Heart left ventricle (tissue), 16 donors: Measurements from ENCODE around the gene ZDHHC18. TPM values are rescaled to one million over a fixed set of nuclear protein-coding genes. Genes with fewer than 3 reads are reported as not detected.

Source experiments
- ATAC-seq, 4 donors: fragments of 200-7000 bp; cut with Tn5 transposase; one replicate each; pipeline ENCODE4 v1.9.1; 2020 to 2022; ENCODE audit warnings: moderate library complexity in 4 of 4, mild to moderate bottlenecking in 3 of 4, moderate number of reproducible peaks in 1 of 4
- DNase-seq, 5 donors: peaks; one replicate each; pipeline ENCODE4 v3.0.0-alpha.2; 2020
- H3K27ac ChIP-seq, 12 donors: fragments of 200-600 bp; sonication (generic) in 4 of 12; one replicate each; pipeline versions ENCODE4 v1.5.0 to v1.8.0; 2016 to 2022; ENCODE audit warnings: mild to moderate bottlenecking in 2 of 12
- H3K27me3 ChIP-seq, 9 donors: fragments of 200-600 bp; sonication (generic) in 2 of 9; one replicate each; pipeline versions ENCODE4 v1.5.1 to v1.8.0; 2016 to 2022; ENCODE audit warnings: mild to moderate bottlenecking in 3 of 9
- H3K36me3 ChIP-seq, 9 donors: fragments of 200-600 bp; sonication (generic) in 2 of 9; one replicate each; pipeline versions ENCODE4 v1.5.0 to v1.8.0; 2018 to 2022; ENCODE audit warnings: mild to moderate bottlenecking in 2 of 9
- H3K4me1 ChIP-seq, 12 donors: fragments of 200-600 bp; sonication (generic) in 4 of 12; one replicate each; pipeline versions ENCODE4 v1.5.0 to v1.8.0; 2016 to 2022; ENCODE audit warnings: mild to moderate bottlenecking in 3 of 12
- H3K4me3 ChIP-seq, 12 donors: fragments of 200-600 bp; sonication (generic) in 4 of 12; one replicate each; pipeline versions ENCODE4 v1.5.0 to v1.8.0; 2017 to 2022; ENCODE audit warnings: mild to moderate bottlenecking in 9 of 12, moderate library complexity in 4 of 12
- H3K9me3 ChIP-seq, 12 donors: fragments of 200-600 bp; sonication (generic) in 4 of 12; one replicate each; pipeline versions ENCODE4 v1.5.0 to v1.8.0; 2016 to 2022; ENCODE audit warnings: mild to moderate bottlenecking in 1 of 12
- CTCF ChIP-seq, 12 donors: fragments of 200-600 bp; sonication (generic) in 4 of 12; IDR thresholded peaks; one replicate each; pipeline versions ENCODE4 v1.5.0 to v1.8.0; 2018 to 2022; ENCODE audit warnings: antibody characterized with exemption in 12 of 12, mild to moderate bottlenecking in 5 of 12
- POLR2A ChIP-seq, 2 donors: fragments of 450-650 bp; IDR thresholded peaks; one replicate each; pipeline ENCODE4 v1.6.1; 2017; ENCODE audit warnings: antibody characterized with exemption in 2 of 2, mild to moderate bottlenecking in 2 of 2, moderate library complexity in 2 of 2
- WGBS, 4 donors: extraction: QIAGEN DNeasy Blood & Tissue Kit in 2 of 4; methylation state at CpG; one replicate each; pipeline versions ENCODE4 v1.1.5 to v1.1.7; 2013 to 2018; 5-methylcytosine and 5-hydroxymethylcytosine counted together
- intact Hi-C, 10 donors: fragments of 100-400 bp; cut with DNase I; formaldehyde crosslinking; loops; one replicate each; pipeline versions ENCODE4 v1.11.1 to v1.14.2; 2022
- polyA plus RNA-seq, 2 donors: library from polyadenylated mRNA; stranded (reverse); fragments of 200-250 nt; gene quantifications; one replicate each; pipeline ENCODE4 v1.2.3, GENCODE V29; 2013
- total RNA-seq, 9 donors: library from RNA; depleted of rRNA in 2 of 9; stranded (reverse); fragments of >200 nt in 2 of 9; fragmentation: NEBNext Ultra II Directional in 3 of 9; extraction: Animal tissue kit (Norgen Biotek cat#: 25700) in 3 of 9; gene quantifications; one replicate each; pipeline versions ENCODE4 v1.1.0 to v1.2.4, GENCODE V29; 2016 to 2023
- donor health status: ischemic (EF 13 %, LVEDD 7.1; RV severe dilation, severe dysfunction).
- donor health status: healthy with polysubstance abuse.
- donor health status: DM: no; HTN: yes; CAD: no.
- donor health status: DM: no; HTN: no; CAD: no.
- donor health status: ischemic (EF 25% LVEDD 6.9; RV normal size, moderate dysfunction).
- donor health status: ischemic (EF 25% LVEDD 5.7; RV mildly dilated, moderate dysfunction).
- donor health status: healthy.
- donor health status: DM: yes; HTN: yes; CAD: no.
- donor health status: ischemic (EF 35%, LVEDD 5.7; RV mildly dilated, moderate dysfunction).
- donor health status: nonischemic (EF 11% LVEDD 7.7; RV severe dilation, severe dysfunction).
- donor health status: DM: yes; HTN: yes; CAD: no.
- donor health status: PGD.
- donor health status: ischemic (EF 29% LVEDD 5.4; RV normal size, mild dysfunction).
- donor health status: nonischemic (EF 23%, LVEDD 6.1; RV moderate dilation, normal function).

The ZDHHC18 gene
- total and polyA plus RNA-seq, 11 donors: 8.7 to 22.5 (median 12.2) TPM

- no peak for TF ChIP-seq POLR2A (IDR thresholded peaks at IDR 0.05)
- peak in 8 of 12 donors; percentile 8 to 43 (median 30) for TF ChIP-seq CTCF (IDR thresholded peaks at IDR 0.05)
- Histone ChIP-seq H3K27ac (peak overlapping the region in 1 of 12 donors; percentile 18), H3K27me3 (no peaks in the 10 kb centered on the region), H3K4me1 (peaks cover 4 to 35% (median 21%) of the 10 kb centered on the region in 12 donors), H3K9me3 (no peaks in the 10 kb centered on the region), H3K36me3 (peaks cover 3 to 85% (median 72%) of the 10 kb centered on the region in 9 donors), H3K4me3 (no peak overlapping the region)
- WGBS, 4 donors: 44 to 77% (median 60%) methylated on average over 1 of the region's 1 CpG
- peak; percentile 14 to 40 (median 29) for ATAC-seq
- intact Hi-C loops: no loop called here
- DNase-seq: no peak
Observed at GRCh38 chr1:26887125-26887524, 60.6 kb downstream of the ZDHHC18 start.

DNA sequence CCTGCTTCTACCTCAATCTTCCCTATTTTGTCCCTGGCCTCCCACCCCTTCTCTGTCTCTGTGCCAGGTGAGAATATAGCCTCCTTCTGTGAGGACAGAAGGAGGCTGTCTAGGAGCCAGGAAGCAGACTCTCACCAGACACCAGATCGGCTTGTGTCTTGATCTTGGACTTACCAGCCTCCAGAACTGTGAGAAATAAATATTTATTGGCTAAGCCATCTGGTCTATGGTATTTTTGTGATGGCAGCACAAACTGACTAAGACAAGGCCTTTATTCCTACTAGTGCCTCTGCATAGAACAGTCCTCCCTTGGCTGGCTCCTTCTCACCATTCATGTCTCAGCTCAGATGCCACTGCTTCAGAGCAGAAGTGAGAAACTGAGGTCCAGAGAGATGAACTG lies 61.7 kb downstream of the ZDHHC18 start:
- Histone ChIP-seq H3K27me3 (no peaks in the 10 kb centered on the region), H3K36me3 (peaks cover 3 to 85% (median 72%) of the 10 kb centered on the region in 9 donors), H3K4me1 (peaks cover 4 to 35% (median 21%) of the 10 kb centered on the region in 12 donors), H3K4me3 (peak overlapping the region in 1 of 12 donors; percentile 86), H3K27ac (no peak overlapping the region), H3K9me3 (no peaks in the 10 kb centered on the region)
- DNase-seq (no peak), ATAC-seq (no peak)
- WGBS, 4 donors: 88 to 100% (median 91%) methylated on average over 1 of the region's 1 CpG
- intact Hi-C loops: no loop called here
- TF ChIP-seq CTCF (IDR thresholded peaks at IDR 0.05) (no peak), POLR2A (IDR thresholded peaks at IDR 0.05) (no peak)

GRCh38 chr1:26889551-26890466 lies 63.3 kb downstream of the ZDHHC18 start, which contains the start of gene GPN2:
Gene GPN2 (minus strand): TSS chr1:26890283. CDS start chr1:26890096, 187 bp downstream.
- DNase-seq: peak; percentile 78 to 89 (median 85)
- H3K27me3 ChIP-seq: no peaks in the 10 kb centered on the region
- H3K9me3 ChIP-seq: no peaks in the 10 kb centered on the region
- H3K4me3 ChIP-seq: peak within 1 kb of the TSS; percentile 73 to 100 (median 90)
- intact Hi-C loops: no loop called here
- H3K36me3 ChIP-seq: peaks cover 3 to 85% (median 70%) of the 10 kb centered on the region in 9 donors
- peaks cover 4 to 35% (median 21%) of the 10 kb centered on the region in 12 donors for H3K4me1 ChIP-seq
- peak within 1 kb of the TSS; percentile 79 to 94 (median 89) for H3K27ac ChIP-seq
- 0 to 3% (median 1%) methylated on average over 50 to 89 of the region's 89 CpGs for WGBS, 4 donors
- ATAC-seq: peak; percentile 77 to 96 (median 94)
- no peak for TF ChIP-seq CTCF (IDR thresholded peaks at IDR 0.05)
- peak in 1 of 2 donors; percentile 71 for TF ChIP-seq POLR2A (IDR thresholded peaks at IDR 0.05)

- WGBS, 4 donors: 0 to 5% (median 4%) methylated on average over 11 to 12 of the region's 12 CpGs
- H3K4me3 ChIP-seq: peak overlapping the region; percentile 73 to 100 (median 90)
- peaks cover 4 to 35% (median 21%) of the 10 kb centered on the region in 12 donors for H3K4me1 ChIP-seq
- no peak for TF ChIP-seq CTCF (IDR thresholded peaks at IDR 0.05)
- no peak for TF ChIP-seq POLR2A (IDR thresholded peaks at IDR 0.05)
- intact Hi-C loops: no loop called here
- H3K9me3 ChIP-seq: no peaks in the 10 kb centered on the region
- H3K27me3 ChIP-seq: no peaks in the 10 kb centered on the region
- H3K36me3 ChIP-seq: peaks cover 3 to 85% (median 70%) of the 10 kb centered on the region in 9 donors
- peak in 1 of 5 donors; percentile 35 for DNase-seq
- peak overlapping the region; percentile 79 to 94 (median 89) for H3K27ac ChIP-seq
- peak; percentile 8 to 50 (median 34) for ATAC-seq
Observed at GRCh38 chr1:26890467-26890796, 63.9 kb downstream of the ZDHHC18 start.
